GM19328 (cell line): ENCODE measurements around the gene CTSC.

Experiments used
- ATAC-seq: cut with Tn5 transposase; IDR thresholded peaks from one replicate; pipeline ENCODE4 v1.9.1; 2021; ENCODE audit warnings: mild to moderate bottlenecking, moderate library complexity; ENCODE audit not compliant: unreplicated experiment

Gene CTSC

DNA sequence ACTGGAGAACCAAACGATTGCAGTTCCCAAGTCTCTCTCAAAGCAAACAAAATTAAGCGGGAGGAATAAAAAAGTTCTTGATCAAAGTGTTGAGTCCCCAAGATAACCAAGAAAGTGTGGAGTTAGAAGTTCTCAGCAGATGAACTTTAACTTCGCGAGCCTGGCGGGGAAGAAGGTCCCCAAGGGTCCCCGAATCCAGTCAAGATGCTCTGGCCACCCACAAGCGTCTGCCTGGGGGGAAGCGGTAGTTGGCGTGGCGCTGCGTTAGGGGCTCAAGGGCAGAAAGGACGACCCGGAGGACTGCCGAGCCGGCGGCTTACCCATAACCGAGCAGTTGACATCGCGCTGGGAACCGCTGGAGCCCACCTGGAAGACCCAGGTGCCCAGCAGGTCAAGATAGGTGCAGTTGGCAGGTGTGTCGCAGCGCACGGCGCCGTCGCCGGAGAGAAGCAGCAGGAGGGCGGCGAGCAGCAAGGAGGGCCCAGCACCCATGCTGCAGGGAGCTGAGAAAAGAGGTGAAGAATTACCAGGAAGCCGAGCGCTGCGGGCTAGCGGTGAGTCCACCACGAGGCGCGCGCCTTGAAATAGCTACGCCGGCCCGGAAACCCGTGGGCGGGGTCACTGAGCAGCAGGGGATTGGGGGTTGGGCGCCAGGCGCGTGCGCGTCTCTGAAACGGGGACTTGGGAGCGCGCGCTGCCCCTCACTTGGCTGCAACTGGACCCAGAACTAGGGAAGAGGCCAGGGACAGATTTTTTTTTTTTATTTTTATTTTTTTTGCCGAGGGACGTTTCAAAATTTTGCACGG, at the start of gene CTSC:
Gene CTSC, minus strand, starts transcription at position 556 of the 806 bp plus-strand sequence. Its CDS starts 64 bp downstream, at position 492.
- ATAC-seq: peak; percentile 90

DNA sequence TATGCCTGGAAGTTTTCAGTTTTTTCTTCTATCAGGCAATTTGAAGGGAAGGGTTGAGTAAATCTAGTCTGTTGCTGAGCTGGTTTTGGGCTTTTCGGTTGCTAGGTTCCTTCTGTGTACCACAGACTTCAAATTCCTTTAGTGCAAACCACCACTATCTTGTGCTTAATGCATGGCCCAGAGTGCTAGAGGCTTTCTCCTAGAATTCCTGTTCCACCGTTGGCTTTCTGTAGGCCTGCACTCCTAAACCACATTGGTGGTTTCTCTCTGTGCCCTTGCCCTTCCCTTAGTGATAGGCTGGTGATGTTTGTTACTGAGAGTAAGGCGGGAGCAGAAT, 47.1 kb upstream of the CTSC start:
- ATAC-seq: no peak

DNA sequence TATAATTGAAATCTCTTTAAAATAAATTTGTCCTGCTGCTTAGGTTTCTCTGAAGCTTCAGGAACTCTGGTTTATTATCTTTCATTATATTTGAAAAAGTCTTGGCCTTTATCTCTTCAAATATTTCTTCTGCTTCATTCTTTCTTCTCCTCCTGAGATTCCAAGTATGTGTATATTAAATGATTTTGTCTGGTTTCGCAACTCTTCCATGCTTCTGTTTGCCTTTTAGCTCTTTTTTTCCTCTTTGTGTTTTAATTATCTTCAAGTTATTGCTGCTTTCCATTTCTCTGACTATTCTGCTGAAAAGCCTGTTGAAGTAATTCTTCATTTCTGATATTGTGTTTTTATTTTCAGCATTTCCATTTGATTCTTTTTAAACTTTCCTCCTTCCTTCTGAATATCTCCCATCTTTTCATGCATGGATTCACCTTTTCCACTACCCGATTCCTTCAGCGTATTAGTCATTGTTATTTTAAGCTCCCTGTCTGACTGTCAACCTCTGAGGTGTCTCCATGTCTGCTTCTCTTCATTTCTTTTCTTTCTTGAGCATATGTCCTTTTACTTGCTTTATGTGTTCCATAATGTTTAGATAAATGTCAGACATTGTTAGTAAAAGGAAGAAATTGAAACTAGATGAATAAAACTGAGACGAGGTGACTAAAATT, 46.6 kb upstream of the CTSC start:
- ATAC-seq: no peak

DNA sequence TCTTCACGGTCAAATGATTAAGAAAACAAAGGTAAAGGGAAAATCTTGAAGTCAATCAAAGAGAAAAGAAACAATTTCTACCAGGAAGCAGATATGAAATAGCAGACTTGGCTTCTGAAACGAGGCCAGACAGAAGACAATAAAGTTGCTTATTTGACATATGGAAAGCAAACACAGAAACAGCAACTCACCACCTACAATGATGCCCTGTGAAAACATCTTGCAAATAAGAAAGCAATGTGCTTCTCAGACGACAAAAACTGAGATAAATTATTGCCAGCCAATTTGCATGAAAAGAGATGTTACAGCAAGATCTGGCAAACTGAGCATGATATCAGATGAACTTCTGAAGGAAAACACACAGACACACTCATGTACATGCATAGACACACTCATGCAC, 45.9 kb upstream of the CTSC start:
- no peak for ATAC-seq

DNA sequence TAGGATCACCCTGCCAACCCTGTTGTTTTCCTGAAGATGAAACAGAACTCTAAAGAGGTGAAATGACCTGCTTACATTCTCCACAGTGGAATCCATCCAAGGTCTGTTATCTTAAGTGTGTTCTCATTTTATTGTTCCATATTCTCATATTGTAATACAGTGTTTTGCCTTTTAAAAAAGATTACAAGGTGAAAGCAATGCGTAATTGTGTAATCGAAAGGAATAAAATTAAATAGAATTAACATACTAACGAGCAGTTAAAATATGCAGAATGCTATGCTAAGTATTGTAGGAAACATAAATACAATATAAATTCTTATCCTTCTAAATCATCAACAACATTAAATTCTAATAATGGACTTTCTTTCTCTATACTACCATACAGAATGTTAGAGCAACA, 41.6 kb upstream of the CTSC start:
- no peak for ATAC-seq

DNA sequence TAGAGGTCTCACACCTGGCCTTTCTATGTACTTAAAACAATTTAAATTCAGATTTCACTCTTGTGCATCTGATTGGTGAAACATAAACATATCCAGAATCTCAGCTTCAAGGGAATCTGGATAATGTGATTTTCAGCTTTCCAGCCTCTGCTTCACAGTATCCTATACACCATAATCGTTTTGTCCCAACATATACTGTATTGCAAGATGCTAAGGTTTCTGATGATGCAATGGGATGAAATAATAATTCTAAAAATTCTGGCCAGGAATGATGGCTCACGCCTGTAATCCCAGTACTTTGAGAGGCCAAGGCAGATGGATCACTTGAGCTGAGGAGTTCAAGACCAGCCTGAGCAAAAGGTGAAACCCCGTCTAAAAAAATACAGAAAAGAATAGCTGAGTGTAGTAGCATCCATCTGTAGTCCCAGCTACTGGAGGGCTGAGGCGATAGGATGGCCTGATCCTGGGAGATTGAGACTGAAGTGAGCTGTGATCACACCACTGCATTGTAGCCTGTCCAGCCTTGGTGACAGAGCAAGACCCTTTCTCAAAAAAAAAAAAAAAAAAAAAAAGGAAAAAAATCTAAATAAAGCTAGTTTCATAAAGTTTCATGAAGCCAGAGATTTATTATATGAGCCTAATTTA, 41.0 kb upstream of the CTSC start:
- no peak for ATAC-seq

DNA sequence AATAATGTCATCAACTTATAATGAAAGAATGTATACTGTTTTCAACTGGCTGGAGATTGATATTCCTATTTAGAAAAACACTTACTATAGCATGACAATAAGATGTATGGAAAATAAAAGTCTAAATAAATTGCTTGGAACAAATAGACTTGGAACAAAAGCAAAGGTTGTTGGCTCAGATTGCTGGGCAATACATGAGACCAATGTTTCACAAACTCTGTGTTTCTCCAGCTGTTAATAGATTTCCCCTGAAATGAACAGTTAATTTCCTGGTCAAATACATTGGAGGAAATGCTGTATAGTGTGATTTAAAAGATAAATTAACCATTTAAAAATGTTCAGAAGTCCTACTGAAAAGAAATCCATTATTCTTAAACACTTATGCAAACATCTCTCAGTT, 40.1 kb upstream of the CTSC start:
- ATAC-seq: no peak

DNA sequence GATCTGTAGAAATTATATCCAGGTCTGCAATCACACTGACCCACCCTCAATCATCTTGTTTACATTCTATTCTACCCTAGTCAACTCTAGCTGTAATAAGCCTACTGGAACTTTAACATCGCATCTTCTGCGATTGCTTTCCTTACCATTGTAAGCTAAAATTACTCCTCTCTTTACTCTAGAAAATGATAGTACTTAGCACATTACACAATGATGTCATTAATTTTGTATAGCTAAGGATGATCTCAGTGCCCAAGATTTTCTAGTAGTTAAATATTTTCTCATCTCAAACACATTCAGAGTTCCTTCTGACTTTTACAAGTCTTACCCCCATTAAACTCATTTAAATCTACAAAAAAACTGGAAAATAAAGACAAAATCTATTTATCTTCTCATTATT, 39.6 kb upstream of the CTSC start:
- ATAC-seq: no peak

DNA sequence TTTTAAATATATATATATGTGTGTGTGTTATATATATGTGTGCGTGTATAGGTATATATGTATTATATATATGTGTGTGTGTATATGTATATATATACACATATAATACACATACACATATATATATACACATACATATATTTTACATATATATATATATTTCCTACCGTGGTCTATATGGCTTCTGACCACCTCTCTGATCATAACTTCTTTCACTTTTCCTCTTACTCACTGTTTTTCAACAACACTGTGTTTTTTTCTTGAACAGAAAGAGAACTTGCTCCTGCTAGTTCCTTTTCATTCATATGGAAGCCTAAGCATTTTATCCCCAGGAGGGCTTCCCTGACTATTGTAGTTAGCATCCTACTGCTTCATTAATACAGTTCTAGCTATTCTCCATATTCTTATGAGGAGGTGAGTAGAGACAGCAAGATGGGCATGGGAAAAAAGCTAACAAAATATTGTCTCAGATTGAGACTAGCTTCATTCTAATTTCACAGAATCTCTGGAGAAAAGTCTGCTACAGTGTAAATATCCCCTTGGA, 38.5 kb upstream of the CTSC start:
- ATAC-seq: no peak

DNA sequence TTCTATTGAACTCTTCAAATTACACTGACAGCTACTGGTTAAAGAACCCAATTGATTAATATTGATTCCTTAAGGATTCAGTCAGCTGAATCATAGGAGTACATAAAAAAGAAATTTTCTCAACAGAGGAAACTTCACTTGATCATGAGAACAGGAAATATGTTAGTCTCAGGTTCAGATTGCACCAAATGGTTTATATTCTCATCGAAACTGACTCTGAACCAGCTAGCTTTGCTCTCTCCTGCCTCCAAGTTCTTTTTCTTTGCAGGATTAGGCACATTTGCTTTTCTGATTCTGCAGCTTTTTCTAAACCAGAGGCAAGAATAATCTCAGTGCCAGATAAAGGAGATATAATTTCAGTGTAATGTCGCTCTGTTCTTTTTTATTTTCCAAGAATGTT, 33.2 kb upstream of the CTSC start:
- no peak for ATAC-seq

DNA sequence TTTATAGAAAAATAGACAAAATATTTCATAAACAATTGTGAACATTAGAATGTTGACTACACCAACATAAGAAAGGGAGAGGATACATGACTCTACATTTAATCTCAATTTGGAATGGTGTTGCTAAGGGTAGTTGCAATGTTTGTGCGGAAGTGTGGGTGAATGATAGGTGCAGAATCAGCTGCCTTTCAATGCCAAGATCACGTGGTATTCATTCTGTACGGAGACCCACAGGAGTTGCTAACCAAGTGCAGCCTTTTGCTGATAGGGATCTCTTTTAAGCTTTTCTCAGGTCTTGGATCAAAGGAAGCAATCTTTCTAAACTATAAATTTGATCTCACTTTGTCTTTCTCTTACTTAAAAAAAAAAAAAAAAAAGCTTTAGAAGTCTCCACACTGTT, 29.8 kb upstream of the CTSC start:
- ATAC-seq: no peak

DNA sequence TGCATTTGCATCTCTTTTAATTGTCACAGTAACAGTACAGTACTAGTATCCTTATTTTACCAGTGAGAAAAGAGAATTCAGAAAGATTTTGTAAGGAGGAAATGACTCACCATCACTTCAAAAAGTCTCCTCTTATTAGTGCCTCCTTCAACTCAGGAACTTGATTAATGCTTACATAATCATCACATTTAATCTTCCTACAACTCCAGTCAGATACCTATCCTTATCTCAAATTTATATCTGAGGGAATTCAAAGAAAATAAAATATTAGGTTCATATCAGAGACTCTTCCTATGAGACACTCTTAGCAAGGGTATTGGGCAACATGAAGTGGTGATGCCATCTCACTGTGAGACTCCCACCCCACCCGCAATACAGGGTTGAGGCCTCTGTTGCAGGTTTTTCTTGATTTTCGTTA, 26.1 kb upstream of the CTSC start:
- no peak for ATAC-seq

DNA sequence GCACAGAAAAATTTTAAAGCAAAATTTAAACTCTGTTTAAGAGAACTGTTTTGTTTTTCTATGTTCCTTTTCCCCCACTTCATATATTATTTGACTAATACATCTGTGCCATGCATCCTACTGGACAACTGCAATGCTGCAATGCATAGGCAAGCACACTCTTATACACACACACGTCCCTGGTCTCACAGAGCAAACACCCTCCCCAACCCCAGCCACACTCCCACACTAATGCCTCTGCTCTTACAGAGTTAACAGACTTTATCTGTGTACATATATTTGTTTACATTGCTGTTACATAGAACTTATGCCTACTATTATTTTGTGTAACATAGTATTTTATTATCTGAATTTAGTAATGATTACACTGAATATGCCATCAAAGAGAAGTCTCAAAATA, 25.5 kb upstream of the CTSC start:
- no peak for ATAC-seq

DNA sequence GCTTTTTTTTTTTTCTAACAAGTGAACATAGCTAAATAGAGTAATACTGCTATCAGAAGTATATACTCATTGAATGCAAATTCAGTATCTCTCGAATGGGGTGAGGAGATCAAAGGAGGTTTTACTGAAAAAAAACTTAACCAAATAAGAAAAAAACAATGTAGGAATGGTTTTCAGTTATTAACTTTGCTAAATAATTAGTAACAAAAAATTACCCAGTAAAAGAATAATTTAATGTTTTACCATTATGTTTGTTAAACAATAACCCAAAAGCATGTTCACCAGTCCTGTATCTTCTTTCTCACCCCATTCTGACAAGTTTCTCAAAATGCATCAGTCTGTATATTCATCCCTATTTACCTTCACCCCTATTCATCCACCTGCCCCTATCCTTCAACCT, 22.6 kb upstream of the CTSC start:
- no peak for ATAC-seq

DNA sequence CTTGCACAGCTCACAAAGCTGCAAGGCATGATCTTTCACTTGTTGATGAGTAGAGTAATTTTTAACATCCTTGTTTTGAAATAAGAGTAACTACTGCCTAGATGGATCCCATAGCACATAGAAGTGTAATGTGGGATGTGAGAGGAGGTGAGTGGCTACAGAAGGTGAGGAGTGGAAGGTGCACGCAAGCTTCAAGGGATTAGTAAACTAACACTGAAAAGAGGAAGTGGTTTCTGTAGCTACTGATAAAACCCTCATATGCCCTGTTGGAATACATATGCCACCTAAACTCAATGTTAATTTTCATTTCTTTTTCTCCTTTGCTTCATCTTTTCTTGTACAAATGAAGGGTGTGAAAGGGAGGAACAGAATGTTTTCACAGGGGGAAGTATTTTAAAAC, 22.0 kb upstream of the CTSC start:
- ATAC-seq: peak; percentile 56

DNA sequence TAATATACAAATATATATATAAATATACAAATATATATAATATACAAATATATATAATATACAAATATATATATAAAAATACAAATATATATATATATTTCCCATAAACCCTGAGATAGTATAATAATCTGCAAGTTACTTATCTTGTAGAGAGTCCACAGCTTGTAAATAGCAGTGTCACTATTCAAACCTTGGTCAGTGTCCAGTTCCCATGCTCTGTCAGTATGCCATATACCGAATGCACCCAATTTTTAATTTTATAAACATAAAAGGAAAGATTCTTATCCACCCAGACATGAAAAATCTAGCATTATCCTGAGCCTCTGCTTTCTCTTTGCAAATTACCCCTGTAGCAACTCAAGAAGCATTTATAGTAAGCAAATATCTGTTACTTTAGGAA, 21.6 kb upstream of the CTSC start:
- no peak for ATAC-seq

DNA sequence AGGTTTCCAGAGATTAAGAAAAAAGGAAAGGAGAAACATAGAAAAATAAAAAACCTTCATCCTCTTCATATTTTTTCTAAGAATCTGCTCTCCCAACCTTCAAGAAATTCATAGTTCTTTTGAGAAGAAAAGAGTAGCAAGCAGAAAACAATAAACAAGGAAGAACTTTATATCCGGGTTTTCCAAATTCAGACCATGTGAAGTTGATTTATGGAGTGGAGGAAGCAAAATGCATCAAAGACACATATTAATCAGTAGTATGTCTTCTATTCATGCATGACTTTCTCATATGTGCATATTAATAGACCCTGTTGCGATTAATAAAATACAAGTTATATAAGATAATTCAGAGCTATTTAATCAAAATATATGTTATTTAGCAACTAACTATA, 20.5 kb upstream of the CTSC start:
- ATAC-seq: no peak

DNA sequence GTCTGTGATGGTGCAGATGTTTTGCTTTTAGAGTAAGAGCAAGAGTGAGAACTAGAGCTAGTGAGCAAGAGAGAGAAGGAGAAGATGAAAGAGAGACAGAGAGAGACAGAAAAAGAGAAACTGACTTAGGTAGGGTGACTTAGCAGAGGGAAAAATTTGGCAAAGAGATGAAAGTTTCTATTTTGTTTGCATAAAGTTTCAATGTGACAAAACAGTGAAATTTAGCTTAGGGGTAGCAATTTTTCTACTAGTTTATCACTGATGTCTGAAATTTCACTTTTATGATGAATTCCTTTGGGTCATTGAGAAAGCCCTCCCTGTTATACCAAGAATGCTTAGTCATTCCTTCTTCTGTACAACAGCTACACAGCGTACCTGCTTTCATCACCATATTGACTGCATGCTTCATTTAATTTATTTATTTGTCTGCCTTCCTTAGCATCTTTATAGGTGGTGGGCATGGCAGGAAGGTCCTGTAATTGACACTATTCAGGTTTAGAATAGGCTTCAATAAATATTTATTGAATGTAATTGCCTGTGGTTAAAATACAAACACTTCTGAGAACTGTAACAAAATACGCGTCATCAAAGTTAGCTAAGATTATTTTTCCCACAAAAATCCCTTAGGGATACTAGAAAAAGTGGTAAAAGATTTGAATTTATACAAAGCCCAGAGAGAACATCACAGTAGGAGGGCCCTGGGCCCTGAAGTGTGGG, 19.9 kb upstream of the CTSC start:
- peak; percentile 53 for ATAC-seq

DNA sequence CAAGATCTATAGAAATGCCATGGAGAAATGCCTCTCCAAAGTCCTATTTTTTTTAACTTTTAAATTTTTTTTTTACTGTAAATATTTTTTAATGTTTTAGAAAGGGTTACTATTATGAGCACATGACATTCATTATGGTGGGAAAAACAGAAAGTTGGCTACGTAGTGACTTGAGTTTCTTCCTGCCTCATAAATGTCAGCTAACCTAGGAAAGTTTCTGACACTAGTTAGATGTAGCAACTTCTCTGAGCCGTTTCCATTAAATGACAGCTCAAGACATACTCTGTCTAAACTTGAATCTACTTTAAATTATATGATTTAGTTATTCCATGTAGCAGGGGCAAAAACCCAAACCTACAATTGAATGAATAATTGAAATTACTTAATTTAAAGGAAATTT, 18.4 kb upstream of the CTSC start:
- ATAC-seq: no peak

DNA sequence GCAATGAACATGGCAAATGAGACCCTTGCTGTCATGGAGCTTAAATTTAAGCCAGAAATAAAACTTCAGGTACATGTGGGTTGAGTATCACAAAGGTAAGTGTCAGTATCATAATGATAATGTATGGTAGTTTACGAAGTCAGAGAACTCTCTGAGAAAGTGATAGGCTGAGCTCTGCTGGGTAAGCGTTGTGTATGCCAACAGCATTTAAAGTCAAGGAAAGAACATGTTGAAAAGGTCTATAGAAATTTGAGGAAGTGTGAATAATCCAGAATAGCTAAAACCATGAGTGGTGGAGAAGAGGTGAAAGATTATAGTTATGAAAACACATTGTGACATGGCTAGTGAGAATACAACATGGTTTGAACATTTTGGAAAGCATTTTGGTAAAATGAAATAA, 17.4 kb upstream of the CTSC start:
- no peak for ATAC-seq

DNA sequence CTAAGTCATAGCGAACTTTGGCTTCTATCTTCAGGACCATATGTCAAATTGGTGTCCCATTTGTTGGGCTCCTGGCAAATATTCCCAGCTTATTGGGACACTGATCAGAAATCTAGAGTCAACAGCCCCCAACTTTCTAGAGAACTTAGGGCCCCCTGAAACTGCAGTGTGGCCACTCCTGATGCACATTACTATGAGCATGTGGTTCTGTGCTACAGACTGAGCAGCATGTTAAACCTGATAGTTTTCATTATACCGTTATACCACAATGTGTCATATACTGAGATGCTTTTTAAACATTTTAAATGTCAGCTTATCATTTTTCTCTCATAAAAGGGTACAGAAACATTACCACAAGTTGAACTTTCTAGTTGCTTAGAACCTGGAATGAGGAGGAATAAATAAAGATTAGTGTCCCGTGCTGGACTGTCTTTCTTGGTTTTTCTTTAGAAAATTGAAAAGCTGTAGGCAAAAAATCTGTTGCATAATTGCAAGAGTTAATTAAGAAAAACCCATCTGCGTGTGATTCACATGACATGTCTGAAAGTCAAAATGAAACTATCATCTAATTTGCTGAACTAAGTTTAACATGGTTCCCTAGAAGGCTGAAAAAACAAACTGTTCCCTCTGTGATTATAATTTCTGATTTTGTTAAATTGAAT, 16.4 kb upstream of the CTSC start:
- peak; percentile 32 for ATAC-seq
